ENCODE data around the gene TAS2R1. TPM values are rescaled to one million over a fixed set of nuclear protein-coding genes. Genes with fewer than 3 reads are reported as not detected.

The TAS2R1 gene
- total and polyA plus RNA-seq, 2 experiments from 2014 or later, result not detected

GRCh38 chr5:9588254-9588653 is 41.9 kb downstream of the TAS2R1 start:
- no peak overlapping the region for H2AFZ ChIP-seq
- peaks cover 21% of the 10 kb centered on the region for H3K27me3 ChIP-seq (replicated peaks; ENCODE audit: insufficient read depth)
- H3K4me1 ChIP-seq (ENCODE audit: insufficient read depth), result no peaks in the 10 kb centered on the region
- no peaks in the 10 kb centered on the region for H3K79me2 ChIP-seq (ENCODE audit: insufficient read depth)
- in situ Hi-C loops (cut with MboI), result no loop called here
- H3K9me3 ChIP-seq (ENCODE audit: low read depth), result no peaks in the 10 kb centered on the region
- H3K9me2 ChIP-seq (ENCODE audit: insufficient read depth), result no peaks in the 10 kb centered on the region
- no peak overlapping the region for H3K4me2 ChIP-seq (ENCODE audit: unreplicated experiment)
- no peak overlapping the region for H3K27ac ChIP-seq
- no peak for DNase-seq
- no peaks in the 10 kb centered on the region for H3F3A ChIP-seq (ENCODE audit: insufficient read depth)
- no peaks in the 10 kb centered on the region for H4K20me1 ChIP-seq (ENCODE audit: insufficient read depth)
- H3K36me3 ChIP-seq (ENCODE audit: low read depth), result no peaks in the 10 kb centered on the region
- 61 to 70% methylated on average over 6 of the region's 6 CpGs for WGBS, 2 experiments (ENCODE audit: low coverage in 1 of 2, low lambda C conversion rate in 2 of 2, missing lambda C conversion rate in 2 of 2)
- H3K4me3 ChIP-seq, result no peak overlapping the region
- no peak for TF ChIP-seq EZH2phosphoT487 (IDR thresholded peaks at IDR 0.05; ENCODE audit: insufficient read depth, low read depth)
- no peak for TF ChIP-seq EZH2 (IDR thresholded peaks at IDR 0.05; ENCODE audit: insufficient read depth, poor library complexity, severe bottlenecking)
- H3K9ac ChIP-seq, result no peak overlapping the region

DNA sequence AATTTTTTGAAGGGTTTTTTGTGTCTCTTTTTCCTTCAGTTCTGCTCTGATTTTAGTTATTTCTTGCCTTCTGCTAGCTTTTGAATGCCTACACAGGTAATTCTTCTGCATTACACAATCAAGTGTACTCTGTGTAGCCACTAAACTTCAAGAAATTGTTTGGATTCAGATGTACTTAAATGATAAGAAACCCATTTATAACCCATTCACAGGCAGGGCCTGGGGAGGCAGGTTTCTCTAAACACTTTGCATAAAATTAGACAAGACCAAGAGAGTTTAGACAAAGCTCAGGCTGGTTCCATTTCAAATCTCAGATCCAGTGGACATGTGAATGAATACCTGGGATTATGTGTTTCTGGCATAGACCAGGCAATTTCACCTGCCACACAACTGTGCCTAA is 43.0 kb downstream of the TAS2R1 start:
- Histone ChIP-seq H3F3A (ENCODE audit: insufficient read depth) (peaks cover 9% of the 10 kb centered on the region; the same call in 1 of the 2 replicates), H3K9me2 (ENCODE audit: insufficient read depth) (no peaks in the 10 kb centered on the region), H3K9ac (no peak overlapping the region), H3K4me1 (ENCODE audit: insufficient read depth) (no peaks in the 10 kb centered on the region), H3K27me3 (replicated peaks; ENCODE audit: insufficient read depth) (peaks cover 13% of the 10 kb centered on the region; the same call in 1 of the 2 replicates), H3K36me3 (ENCODE audit: low read depth) (no peaks in the 10 kb centered on the region), H3K79me2 (ENCODE audit: insufficient read depth) (no peaks in the 10 kb centered on the region), H3K9me3 (ENCODE audit: low read depth) (no peaks in the 10 kb centered on the region), H2AFZ (no peak overlapping the region), H3K4me2 (ENCODE audit: unreplicated experiment) (no peak overlapping the region), H3K4me3 (no peak overlapping the region), H4K20me1 (ENCODE audit: insufficient read depth) (no peaks in the 10 kb centered on the region), H3K27ac (no peak overlapping the region)
- no peak for DNase-seq
- in situ Hi-C loops (cut with MboI), result no loop called here
- TF ChIP-seq EZH2 (IDR thresholded peaks at IDR 0.05; ENCODE audit: insufficient read depth, poor library complexity, severe bottlenecking), result no peak
- no peak for TF ChIP-seq EZH2phosphoT487 (IDR thresholded peaks at IDR 0.05; ENCODE audit: insufficient read depth, low read depth)

- no peaks in the 10 kb centered on the region for H4K20me1 ChIP-seq (ENCODE audit: insufficient read depth)
- TF ChIP-seq EZH2phosphoT487 (IDR thresholded peaks at IDR 0.05; ENCODE audit: insufficient read depth, low read depth), result no peak
- no peak for TF ChIP-seq EZH2 (IDR thresholded peaks at IDR 0.05; ENCODE audit: insufficient read depth, poor library complexity, severe bottlenecking)
- H3K4me3 ChIP-seq, result no peak overlapping the region
- H3K79me2 ChIP-seq (ENCODE audit: insufficient read depth), result no peaks in the 10 kb centered on the region
- no peaks in the 10 kb centered on the region for H3K36me3 ChIP-seq (ENCODE audit: low read depth)
- H3F3A ChIP-seq (ENCODE audit: insufficient read depth), result peaks cover 10% of the 10 kb centered on the region; the same call in 1 of the 2 replicates
- H3K27ac ChIP-seq, result no peak overlapping the region
- H3K9me2 ChIP-seq (ENCODE audit: insufficient read depth), result no peaks in the 10 kb centered on the region
- H3K9me3 ChIP-seq (ENCODE audit: low read depth), result no peaks in the 10 kb centered on the region
- in situ Hi-C loops (cut with MboI), result no loop called here
- H2AFZ ChIP-seq, result no peak overlapping the region
- H3K4me1 ChIP-seq (ENCODE audit: insufficient read depth), result no peaks in the 10 kb centered on the region
- no peak overlapping the region for H3K9ac ChIP-seq
- H3K27me3 ChIP-seq (replicated peaks; ENCODE audit: insufficient read depth), result no peaks in the 10 kb centered on the region
- peak; percentile 62 for DNase-seq
- H3K4me2 ChIP-seq (ENCODE audit: unreplicated experiment), result no peak overlapping the region
- 15 to 25% methylated on average over 2 of the region's 2 CpGs for WGBS, 2 experiments (ENCODE audit: low coverage in 1 of 2, low lambda C conversion rate in 2 of 2, missing lambda C conversion rate in 2 of 2)
Observed at GRCh38 chr5:9582406-9582805, 47.7 kb downstream of the TAS2R1 start.

Other genes starting within 250 kb of the TAS2R1 start
- gene SEMA5A, start 84.3 kb downstream of the TAS2R1 start, total RNA-seq (2014; rRNA removed; shearing (Covaris generic)), result 38.2 and 40.1 TPM in 2 replicates
- 29.7 and 33.5 TPM in 2 replicates for gene SEMA5A, start 84.3 kb downstream of the TAS2R1 start, polyA plus RNA-seq (2016; fragmentation: Nextera tagmentation; extraction: Ambion mirVana)

Data from GM23248 (cell line).